MM.1S (cell line): ENCODE results near the gene PRTG.

Experiments used
- EZH2 ChIP-seq: fragments of 300-600 bp; sonication (generic); optimal IDR thresholded peaks from 2 replicates; pipeline ENCODE3; 2017; ENCODE audit warnings: low read depth, mild to moderate bottlenecking, antibody characterized with exemption, low read length, mixed read lengths
- EZH2phosphoT487 ChIP-seq: fragments of 300-600 bp; sonication (generic); IDR thresholded peaks from 2 replicates; pipeline ENCODE4 v1.6.1; 2018; ENCODE audit warnings: antibody characterized with exemption, low read length
- TF ChIP-seq, protein P1 (sequence below): fragments of 300-600 bp; sonication (generic); IDR thresholded peaks from 2 replicates; pipeline ENCODE4 v1.5.1; 2016; ENCODE audit warnings: antibody characterized with exemption, low read length, mixed read lengths

DNA sequence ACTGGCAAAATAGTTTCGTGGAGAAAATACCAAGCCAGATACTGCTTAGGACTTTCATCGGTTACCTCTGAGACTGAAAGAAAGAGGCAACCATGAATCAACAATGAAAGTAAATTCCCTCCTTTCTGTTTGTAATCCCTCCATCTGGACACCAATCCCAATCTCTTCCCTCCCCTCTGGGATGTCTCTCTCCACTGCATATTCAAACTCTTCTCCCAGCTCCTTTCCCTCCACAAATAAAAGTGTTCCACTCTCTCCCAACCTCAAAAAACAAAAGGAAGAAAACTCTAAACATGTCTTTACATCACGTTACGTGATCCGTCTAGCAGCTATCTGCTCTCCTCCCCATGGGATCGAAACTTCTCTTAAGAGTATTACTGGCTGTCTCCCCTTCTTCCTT lies 55.2 kb downstream of the PRTG start:
- TF ChIP-seq, protein P1, sequence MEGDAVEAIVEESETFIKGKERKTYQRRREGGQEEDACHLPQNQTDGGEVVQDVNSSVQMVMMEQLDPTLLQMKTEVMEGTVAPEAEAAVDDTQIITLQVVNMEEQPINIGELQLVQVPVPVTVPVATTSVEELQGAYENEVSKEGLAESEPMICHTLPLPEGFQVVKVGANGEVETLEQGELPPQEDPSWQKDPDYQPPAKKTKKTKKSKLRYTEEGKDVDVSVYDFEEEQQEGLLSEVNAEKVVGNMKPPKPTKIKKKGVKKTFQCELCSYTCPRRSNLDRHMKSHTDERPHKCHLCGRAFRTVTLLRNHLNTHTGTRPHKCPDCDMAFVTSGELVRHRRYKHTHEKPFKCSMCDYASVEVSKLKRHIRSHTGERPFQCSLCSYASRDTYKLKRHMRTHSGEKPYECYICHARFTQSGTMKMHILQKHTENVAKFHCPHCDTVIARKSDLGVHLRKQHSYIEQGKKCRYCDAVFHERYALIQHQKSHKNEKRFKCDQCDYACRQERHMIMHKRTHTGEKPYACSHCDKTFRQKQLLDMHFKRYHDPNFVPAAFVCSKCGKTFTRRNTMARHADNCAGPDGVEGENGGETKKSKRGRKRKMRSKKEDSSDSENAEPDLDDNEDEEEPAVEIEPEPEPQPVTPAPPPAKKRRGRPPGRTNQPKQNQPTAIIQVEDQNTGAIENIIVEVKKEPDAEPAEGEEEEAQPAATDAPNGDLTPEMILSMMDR, result no peak
- TF ChIP-seq EZH2 (no peak), EZH2phosphoT487 (no peak)
